Stimulated activated CD8-positive, alpha-beta memory T cell treated with anti-CD3 and anti-CD28 coated beads, Interleukin-4, amount 100 ng/mL, for 48 hours (primary cell): ENCODE data around the gene NFATC3.

ENCODE experiments used
- DNase-seq: peaks from one replicate; pipeline ENCODE4 v3.0.0-alpha.2; 2020

The NFATC3 gene

DNA sequence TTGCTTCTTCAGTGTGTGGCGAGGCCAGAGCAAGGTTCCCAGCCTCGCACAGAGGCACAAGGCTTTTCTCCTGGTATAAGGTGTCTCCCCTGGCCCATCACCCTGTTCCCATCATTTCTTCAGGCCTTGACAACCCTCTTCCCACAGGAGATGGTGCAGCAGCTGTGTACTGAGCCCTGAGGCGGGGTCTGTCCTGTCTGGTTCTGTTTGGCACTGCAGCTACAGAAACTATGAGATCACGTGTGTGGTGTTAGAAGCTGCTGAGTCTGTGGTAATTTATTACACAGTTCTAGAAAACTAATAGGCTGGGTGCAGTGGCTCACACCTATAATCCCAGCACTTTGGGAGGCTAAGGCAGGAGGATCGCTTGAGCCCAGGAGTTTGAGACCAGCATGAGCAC, 167.2 kb downstream of the NFATC3 start:
- no peak for DNase-seq

- no peak for DNase-seq
These were observed 168.6 kb downstream of the NFATC3 start for GRCh38 chr16:68253721-68254120.

DNA sequence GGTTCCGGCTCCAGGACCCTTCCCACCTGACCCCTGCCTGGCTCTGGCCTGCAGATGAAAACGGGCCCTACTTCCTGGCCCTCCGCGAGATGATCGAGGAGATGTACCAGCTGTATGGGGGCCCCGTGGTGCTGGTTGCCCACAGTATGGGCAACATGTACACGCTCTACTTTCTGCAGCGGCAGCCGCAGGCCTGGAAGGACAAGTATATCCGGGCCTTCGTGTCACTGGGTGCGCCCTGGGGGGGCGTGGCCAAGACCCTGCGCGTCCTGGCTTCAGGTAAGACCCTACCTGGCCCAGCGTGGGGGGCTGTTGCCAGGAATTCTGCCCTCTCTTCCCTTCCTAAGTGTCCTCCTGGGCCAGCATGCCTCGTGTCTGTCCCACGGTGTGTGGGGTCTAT, 170.5 kb downstream of the NFATC3 start:
- DNase-seq, result no peak

- no peak for DNase-seq
These were observed 172.2 kb downstream of the NFATC3 start for GRCh38 chr16:68257251-68257905.

GRCh38 chr16:68257906-68258800, 173.0 kb downstream of the NFATC3 start:
- no peak for DNase-seq

DNA sequence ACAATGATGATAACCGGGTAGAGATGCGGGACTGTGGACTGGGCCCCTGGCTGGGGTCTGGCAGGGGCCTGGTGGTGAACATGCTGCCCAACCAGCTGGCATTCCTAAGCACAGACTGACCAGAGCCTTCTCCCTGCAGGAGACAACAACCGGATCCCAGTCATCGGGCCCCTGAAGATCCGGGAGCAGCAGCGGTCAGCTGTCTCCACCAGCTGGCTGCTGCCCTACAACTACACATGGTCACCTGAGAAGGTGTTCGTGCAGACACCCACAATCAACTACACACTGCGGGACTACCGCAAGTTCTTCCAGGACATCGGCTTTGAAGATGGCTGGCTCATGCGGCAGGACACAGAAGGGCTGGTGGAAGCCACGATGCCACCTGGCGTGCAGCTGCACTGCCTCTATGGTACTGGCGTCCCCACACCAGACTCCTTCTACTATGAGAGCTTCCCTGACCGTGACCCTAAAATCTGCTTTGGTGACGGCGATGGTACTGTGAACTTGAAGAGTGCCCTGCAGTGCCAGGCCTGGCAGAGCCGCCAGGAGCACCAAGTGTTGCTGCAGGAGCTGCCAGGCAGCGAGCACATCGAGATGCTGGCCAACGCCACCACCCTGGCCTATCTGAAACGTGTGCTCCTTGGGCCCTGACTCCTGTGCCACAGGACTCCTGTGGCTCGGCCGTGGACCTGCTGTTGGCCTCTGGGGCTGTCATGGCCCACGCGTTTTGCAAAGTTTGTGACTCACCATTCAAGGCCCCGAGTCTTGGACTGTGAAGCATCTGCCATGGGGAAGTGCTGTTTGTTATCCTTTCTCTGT, 174.0 kb downstream of the NFATC3 start:
- DNase-seq, result no peak

DNA sequence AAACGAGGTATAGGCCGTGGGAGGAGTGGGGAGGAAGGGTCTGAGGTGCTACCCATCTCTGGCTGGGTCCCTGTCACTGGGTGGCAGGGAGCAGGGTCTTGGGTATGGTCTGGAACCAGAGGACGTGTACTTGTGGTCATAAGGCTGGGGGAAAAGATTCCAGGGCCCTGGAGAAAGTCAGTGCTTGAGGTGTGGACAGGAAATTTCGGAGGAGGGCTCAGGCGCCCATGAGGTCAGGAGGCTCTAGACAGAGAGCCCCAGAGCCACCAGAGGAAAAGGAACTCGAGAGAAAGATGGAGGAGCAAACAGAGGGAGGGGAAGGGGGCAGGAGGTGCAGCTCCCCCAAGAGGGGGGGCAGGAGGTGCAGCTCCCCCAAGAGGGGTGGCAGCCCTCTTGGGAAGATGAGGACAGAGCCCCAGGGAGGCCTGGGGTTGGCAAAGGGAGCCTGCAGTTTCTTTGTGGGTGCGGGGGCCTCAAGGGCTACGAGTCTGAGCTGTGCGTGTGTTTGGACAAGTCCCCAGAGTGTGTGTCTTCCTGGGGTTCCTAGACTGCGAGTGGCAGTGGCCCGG, 178.5 kb downstream of the NFATC3 start:
- DNase-seq, result no peak

GRCh38 chr16:68264128-68265077, 179.2 kb downstream of the NFATC3 start, which contains the start of gene SLC7A6:
Gene SLC7A6, plus strand, starts transcription at chr16:68264526. Its CDS starts 10,201 bp downstream, at chr16:68274727.
- DNase-seq, result peak; percentile 90

GRCh38 chr16:68265078-68265920, 180.1 kb downstream of the NFATC3 start:
- DNase-seq, result peak; percentile 67

DNA sequence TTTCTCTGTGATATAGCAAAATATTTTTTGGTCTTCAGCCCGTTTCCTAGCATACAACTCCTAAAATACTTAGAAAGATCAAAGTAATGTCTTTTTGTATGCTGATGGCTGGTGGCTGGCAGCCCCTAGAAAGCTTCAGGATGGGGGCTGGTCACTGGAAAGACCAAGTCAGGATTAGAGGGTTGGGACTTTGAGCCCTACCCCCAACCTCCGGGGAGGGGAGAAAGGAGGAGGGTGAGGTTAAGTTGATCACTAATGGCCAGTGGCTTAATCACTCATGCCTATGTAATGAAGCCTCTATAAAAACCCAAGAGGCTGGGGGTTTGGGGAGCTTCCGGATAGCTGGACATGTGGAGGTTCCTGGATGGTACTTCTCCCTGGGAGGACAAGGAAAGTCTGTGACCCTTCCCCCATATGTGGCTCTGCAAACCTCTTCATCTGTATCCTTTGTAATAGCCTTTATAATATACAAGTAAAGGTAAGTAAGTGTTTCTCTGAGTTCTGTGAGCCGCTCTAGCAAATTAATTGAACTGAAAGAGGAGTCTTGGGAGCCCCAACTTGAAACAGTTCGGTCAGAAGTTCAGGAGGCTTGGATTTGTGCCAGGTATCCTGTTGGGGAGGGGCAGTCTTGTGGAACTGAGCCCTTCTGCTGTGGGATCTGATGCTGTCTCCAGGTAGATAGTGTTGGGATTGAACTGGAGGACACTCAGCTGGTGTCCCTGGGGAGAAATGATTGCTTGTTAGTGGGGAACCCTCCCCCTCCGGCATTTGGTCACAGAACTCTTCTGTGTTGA, 182.6 kb downstream of the NFATC3 start:
- no peak for DNase-seq

GRCh38 chr16:68269793-68270192, 184.6 kb downstream of the NFATC3 start:
- no peak for DNase-seq

GRCh38 chr16:68270353-68270752, 185.2 kb downstream of the NFATC3 start:
- no peak for DNase-seq

DNA sequence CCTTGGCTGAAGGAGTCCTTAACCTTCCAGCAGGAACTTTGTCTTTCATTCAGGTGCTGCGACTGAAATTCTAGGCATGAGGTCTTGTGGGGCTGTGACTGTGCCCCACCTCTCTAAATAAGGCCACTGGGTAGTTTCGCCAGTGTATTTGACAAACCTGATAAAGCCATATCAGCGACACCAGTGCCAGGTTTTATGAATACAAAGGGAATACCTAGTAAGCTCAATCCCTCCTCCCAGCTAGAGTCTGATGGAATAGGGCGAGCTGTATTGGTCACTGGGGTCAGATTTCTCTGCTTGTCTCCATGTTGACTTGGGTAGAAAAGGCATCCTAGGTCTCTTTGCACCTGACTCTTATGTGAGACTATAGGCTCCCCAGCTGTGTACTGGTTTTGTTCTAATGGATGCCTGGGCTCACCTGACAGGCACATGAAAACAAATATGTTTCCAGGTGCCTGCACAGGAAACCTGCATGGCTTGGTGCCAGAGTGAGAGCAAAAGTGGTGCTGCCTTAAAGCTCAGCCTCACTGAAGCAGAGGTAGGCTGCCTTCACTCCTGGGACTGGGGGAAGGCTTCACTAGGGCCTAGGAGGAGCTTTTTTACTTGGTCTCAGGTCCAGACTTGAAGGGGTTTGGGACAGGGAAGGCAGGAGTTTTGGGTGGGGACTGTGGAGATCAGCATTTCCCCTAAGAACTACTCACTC, 187.5 kb downstream of the NFATC3 start:
- DNase-seq, result no peak

DNA sequence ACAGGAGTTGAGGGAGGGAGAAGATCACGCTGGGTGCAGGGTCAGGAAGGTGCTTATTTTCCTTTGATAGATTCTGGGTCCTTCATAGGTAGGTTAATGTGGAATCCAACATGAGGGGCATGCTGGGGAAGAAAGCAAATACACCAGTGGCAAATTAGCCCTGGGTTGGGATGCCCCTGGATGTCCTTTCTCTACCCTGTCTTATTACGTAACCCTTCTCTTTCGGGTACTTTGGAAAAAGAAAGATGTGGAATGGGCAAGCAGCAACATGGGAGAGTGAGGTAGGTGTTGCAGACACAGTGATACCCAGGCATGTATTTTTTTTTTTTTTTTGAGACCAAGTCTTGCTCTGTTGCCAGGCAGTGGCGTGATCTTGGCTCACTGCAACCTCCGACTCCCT, 188.3 kb downstream of the NFATC3 start:
- no peak for DNase-seq

GRCh38 chr16:68273896-68274295, 188.7 kb downstream of the NFATC3 start:
- DNase-seq, result no peak

- no peak for DNase-seq
These were observed 189.3 kb downstream of the NFATC3 start for GRCh38 chr16:68274441-68274840.

- DNase-seq, result no peak
These were observed 190.5 kb downstream of the NFATC3 start for GRCh38 chr16:68275611-68276191.

DNA sequence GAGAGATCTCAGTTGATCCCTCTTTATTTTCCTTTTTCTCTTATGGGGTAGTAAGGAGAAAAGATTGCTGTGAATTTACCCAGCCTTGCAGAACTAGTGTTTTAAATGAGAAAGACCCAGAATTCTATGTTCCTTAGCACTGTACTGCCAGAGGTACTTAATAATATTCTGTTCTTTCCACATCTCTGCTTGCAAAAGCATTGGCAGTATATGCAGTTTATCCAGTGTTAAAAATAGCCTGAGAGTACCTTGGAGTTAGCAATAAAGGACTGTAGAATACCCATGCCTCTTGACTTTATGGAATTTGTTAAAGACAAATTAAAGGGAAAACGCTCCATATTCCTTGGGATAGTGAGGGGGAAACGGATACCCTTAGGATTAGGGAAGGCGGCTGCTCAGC, 191.1 kb downstream of the NFATC3 start:
- no peak for DNase-seq
